Anterior cingulate cortex (tissue), 58 donors: ENCODE results near the gene EN1.

Experiments used
- DNase-seq, 58 donors: peaks; one replicate each; lab custom pipeline; 2025; lab: John Stamatoyannopoulos, UW

The EN1 gene

GRCh38 chr2:118801151-118801550 is 46.3 kb downstream of the EN1 start:
- no peak for DNase-seq

GRCh38 chr2:118800736-118801135 is 46.7 kb downstream of the EN1 start:
- DNase-seq = no peak

- no peak for DNase-seq
Measured at GRCh38 chr2:118794546-118794945, 52.9 kb downstream of the EN1 start.
